Measurements from ENCODE around the gene DUSP3. TPM values are rescaled to one million over a fixed set of nuclear protein-coding genes. Genes with fewer than 3 reads are reported as not detected.

DUSP3 gene
- total and polyA plus RNA-seq, 10 of the 15 experiments (the other 5 are each of a cell fraction or from before 2014, with no cell fraction given), result 1.5 to 12.1 (median 3.8) TPM

DNA sequence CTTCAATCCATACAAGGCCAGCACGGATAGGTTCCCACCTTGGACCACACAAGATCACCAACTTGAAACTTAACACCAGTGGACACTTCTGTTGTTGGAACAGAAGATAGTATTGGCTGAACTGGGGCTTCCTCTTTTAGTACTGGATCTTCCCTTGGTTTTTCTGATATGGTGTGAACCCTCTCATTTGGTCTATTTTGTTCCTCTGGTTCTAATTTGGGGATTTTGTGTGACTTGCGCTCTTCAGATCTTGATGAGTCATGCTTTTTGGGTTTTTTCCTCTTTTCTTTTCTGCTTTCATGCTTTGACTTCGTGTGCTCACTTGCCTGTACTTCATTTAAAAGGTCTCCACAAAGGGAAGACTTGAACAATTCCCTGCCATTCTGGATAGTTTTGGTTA lies 59.2 kb downstream of the DUSP3 start (continued):
- peak; percentile 31 to 34; a peak in 1 of 4 replicates for TF ChIP-seq IKZF2 (IDR thresholded peaks at IDR 0.05)
- TF ChIP-seq BACH1 (IDR thresholded peaks at IDR 0.05; ENCODE audit: borderline replicate concordance), result peak; percentile 73; the same call in 1 of the 2 replicates
- no peak for TF ChIP-seq ESRRA (IDR thresholded peaks at IDR 0.05; ENCODE audit: low read length)
- TF ChIP-seq BRCA1 (IDR thresholded peaks at IDR 0.05; ENCODE audit: low read depth, low read length), result no peak
- TF ChIP-seq ATF7 (IDR thresholded peaks at IDR 0.05; ENCODE audit: low read depth), result 0 out of 2 replicates have a peak, but pooled peaks have one; percentile 13
- no peak for TF ChIP-seq MTA2 (IDR thresholded peaks at IDR 0.05; ENCODE audit: low read depth)
- peak; percentile 35 for TF ChIP-seq JUNB (IDR thresholded peaks at IDR 0.05)
- TF ChIP-seq, protein P1, sequence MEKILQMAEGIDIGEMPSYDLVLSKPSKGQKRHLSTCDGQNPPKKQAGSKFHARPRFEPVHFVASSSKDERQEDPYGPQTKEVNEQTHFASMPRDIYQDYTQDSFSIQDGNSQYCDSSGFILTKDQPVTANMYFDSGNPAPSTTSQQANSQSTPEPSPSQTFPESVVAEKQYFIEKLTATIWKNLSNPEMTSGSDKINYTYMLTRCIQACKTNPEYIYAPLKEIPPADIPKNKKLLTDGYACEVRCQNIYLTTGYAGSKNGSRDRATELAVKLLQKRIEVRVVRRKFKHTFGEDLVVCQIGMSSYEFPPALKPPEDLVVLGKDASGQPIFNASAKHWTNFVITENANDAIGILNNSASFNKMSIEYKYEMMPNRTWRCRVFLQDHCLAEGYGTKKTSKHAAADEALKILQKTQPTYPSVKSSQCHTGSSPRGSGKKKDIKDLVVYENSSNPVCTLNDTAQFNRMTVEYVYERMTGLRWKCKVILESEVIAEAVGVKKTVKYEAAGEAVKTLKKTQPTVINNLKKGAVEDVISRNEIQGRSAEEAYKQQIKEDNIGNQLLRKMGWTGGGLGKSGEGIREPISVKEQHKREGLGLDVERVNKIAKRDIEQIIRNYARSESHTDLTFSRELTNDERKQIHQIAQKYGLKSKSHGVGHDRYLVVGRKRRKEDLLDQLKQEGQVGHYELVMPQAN (conservative IDR thresholded peaks at IDR 0.05), result no peak
- TF ChIP-seq TBL1XR1 (IDR thresholded peaks at IDR 0.05; ENCODE audit: low read depth, low read length), result no peak
- 0 out of 2 replicates have a peak, but pooled peaks have one; percentile 8 for TF ChIP-seq IKZF1 (conservative IDR thresholded peaks at IDR 0.05)
- peak; percentile 72; the same call in 1 of the 2 replicates for TF ChIP-seq SPI1 (IDR thresholded peaks at IDR 0.05; ENCODE audit: borderline replicate concordance, insufficient read depth, low read depth, low read length)
- TF ChIP-seq EZH2 (IDR thresholded peaks at IDR 0.05; ENCODE audit: borderline replicate concordance, control insufficient read depth, low read depth, low read length), result no peak

DNA sequence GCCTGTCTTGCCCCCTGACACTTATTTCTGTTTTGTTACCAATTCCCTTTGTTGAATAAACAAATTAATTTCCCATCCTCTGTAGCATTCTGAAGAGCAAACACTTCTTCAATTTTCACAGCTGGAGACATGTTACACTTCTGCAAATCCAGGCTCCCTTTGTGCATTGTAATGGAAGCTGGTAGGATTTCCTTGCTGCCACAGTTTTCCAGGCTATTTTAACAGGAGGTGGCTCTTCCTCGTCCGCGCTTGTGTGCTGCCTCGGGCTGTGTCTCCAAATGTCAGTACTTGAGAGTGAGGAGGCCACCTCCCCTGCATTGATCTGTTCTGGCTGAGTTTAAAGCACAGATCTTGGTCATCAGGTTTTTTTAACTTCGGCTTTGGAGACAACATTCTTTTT lies 60.2 kb downstream of the DUSP3 start:
- H3K36me3 ChIP-seq (ENCODE audit: control insufficient read depth in 2 of 2, insufficient read depth in 2 of 2, low read length in 1 of 2), result no peaks in the 10 kb centered on the region
- TF ChIP-seq NBN (IDR thresholded peaks at IDR 0.05) (no peak), CBX3 (IDR thresholded peaks at IDR 0.05; ENCODE audit: borderline replicate concordance, low read depth) (no peak)
- TF ChIP-seq, protein P2, sequence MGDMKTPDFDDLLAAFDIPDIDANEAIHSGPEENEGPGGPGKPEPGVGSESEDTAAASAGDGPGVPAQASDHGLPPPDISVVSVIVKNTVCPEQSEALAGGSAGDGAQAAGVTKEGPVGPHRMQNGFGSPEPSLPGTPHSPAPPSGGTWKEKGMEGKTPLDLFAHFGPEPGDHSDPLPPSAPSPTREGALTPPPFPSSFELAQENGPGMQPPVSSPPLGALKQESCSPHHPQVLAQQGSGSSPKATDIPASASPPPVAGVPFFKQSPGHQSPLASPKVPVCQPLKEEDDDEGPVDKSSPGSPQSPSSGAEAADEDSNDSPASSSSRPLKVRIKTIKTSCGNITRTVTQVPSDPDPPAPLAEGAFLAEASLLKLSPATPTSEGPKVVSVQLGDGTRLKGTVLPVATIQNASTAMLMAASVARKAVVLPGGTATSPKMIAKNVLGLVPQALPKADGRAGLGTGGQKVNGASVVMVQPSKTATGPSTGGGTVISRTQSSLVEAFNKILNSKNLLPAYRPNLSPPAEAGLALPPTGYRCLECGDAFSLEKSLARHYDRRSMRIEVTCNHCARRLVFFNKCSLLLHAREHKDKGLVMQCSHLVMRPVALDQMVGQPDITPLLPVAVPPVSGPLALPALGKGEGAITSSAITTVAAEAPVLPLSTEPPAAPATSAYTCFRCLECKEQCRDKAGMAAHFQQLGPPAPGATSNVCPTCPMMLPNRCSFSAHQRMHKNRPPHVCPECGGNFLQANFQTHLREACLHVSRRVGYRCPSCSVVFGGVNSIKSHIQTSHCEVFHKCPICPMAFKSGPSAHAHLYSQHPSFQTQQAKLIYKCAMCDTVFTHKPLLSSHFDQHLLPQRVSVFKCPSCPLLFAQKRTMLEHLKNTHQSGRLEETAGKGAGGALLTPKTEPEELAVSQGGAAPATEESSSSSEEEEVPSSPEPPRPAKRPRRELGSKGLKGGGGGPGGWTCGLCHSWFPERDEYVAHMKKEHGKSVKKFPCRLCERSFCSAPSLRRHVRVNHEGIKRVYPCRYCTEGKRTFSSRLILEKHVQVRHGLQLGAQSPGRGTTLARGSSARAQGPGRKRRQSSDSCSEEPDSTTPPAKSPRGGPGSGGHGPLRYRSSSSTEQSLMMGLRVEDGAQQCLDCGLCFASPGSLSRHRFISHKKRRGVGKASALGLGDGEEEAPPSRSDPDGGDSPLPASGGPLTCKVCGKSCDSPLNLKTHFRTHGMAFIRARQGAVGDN (IDR thresholded peaks at IDR 0.05), result no peak
- no peak overlapping the region for H3K9ac ChIP-seq (ENCODE audit: control insufficient read depth, insufficient read depth, low read length)
- FAIRE-seq (no peak), ATAC-seq (no peak), DNase-seq (ENCODE audit: low read depth, low spot score) (no peak)
- SMC1A ChIA-PET (ENCODE audit: uncharacterized antibody, unreplicated experiment), result no interaction called here
- RAD21 ChIA-PET (ENCODE audit: unreplicated experiment), result no interaction called here
- no peak overlapping the region for H3K4me3 ChIP-seq
- peaks cover 10% of the 10 kb centered on the region for H3K4me1 ChIP-seq (ENCODE audit: control insufficient read depth, insufficient read depth, low read length)
- H3K27ac ChIP-seq (ENCODE audit: control insufficient read depth, insufficient read depth), result no peak overlapping the region
- H4K20me1 ChIP-seq (ENCODE audit: control insufficient read depth, insufficient read depth), result no peaks in the 10 kb centered on the region
- no peaks in the 10 kb centered on the region; the same call in 2 of the 3 replicates for H3K9me3 ChIP-seq (replicated peaks; ENCODE audit: control insufficient read depth, insufficient read depth, low read length)
- CTCF ChIA-PET, result interaction anchor here (0.7 to 1.1 kb wide), 2 partner anchors 37 to 42 kb away, joined by 3 to 5 read pairs; no protein-coding TSS in a partner anchor
- no peak overlapping the region for H3K4me2 ChIP-seq (ENCODE audit: control insufficient read depth, insufficient read depth)
- in situ Hi-C loops (cut with MboI), result no loop called here
- no peaks in the 10 kb centered on the region for H3K79me2 ChIP-seq (ENCODE audit: control insufficient read depth, insufficient read depth, low read length)
- POLR2A ChIA-PET, result no interaction called here
- 89% methylated on average over 5 of the region's 5 CpGs for WGBS (ENCODE audit: insufficient coverage, insufficient replicate concordance, low lambda C conversion rate, missing lambda C conversion rate)
- no TSS peak for BruUV-seq (replicated peaks)
- intact Hi-C loops (cut with micrococcal nuclease; ENCODE audit: unreplicated experiment), result no loop called here
- H3K27me3 ChIP-seq (replicated peaks in 1 of 2; ENCODE audit: control insufficient read depth in 2 of 2, insufficient read depth in 2 of 2, low read length in 1 of 2), result peaks cover 3 to 6% of the 10 kb centered on the region in 2 experiments; a peak in 3 of 4 replicates
- no peak overlapping the region for H2AFZ ChIP-seq (ENCODE audit: control insufficient read depth, low read depth, low read length)
